Subcutaneous adipose tissue (tissue), 4 donors: ENCODE measurements around the gene GCNT2. TPM values are rescaled to one million over a fixed set of nuclear protein-coding genes. Genes with fewer than 3 reads are reported as not detected.

Experiments used
- CTCF ChIP-seq: fragments of 450-650 bp; IDR thresholded peaks from one replicate; pipeline ENCODE4 v1.5.1; 2016; ENCODE audit warnings: low read depth, mild to moderate bottlenecking, control low read depth, antibody characterized with exemption, moderate library complexity
- total RNA-seq, 4 donors: library from RNA; depleted of rRNA; stranded (reverse); fragments of >200 nt; gene quantifications; one replicate each; pipeline ENCODE4 v1.1.0, GENCODE V29; 2016

GCNT2 gene
- total RNA-seq, 4 donors from 2014 or later: 0.57 to 8.5 (median 5.6) TPM

GRCh38 chr6:10609038-10609437 lies 87.9 kb downstream of the GCNT2 start:
- TF ChIP-seq CTCF: no peak

GRCh38 chr6:10610289-10610688 lies 89.1 kb downstream of the GCNT2 start:
- no peak for TF ChIP-seq CTCF

GRCh38 chr6:10612161-10612560 lies 91.0 kb downstream of the GCNT2 start:
- TF ChIP-seq CTCF: no peak

- TF ChIP-seq CTCF: no peak
Measured at GRCh38 chr6:10613077-10613476, 91.9 kb downstream of the GCNT2 start.

- no peak for TF ChIP-seq CTCF
Measured at GRCh38 chr6:10613723-10614122, 92.6 kb downstream of the GCNT2 start.

GRCh38 chr6:10615675-10616074 lies 94.5 kb downstream of the GCNT2 start:
- TF ChIP-seq CTCF: no peak

GRCh38 chr6:10617008-10617696 lies 96.0 kb downstream of the GCNT2 start:
- TF ChIP-seq CTCF: no peak
